SHP77 treated with DMSO at 0.1 percent for 48 hours (cell line): Measurements from ENCODE around the gene BEX3.
"Not testable (repeated sequence)": the region's sequence is repeated elsewhere in the genome, so short reads cannot be mapped to it uniquely, and the experiment has no call there.

Source experiments
- DNase-seq: peaks from one replicate; lab custom pipeline; 2025; lab: John Stamatoyannopoulos, UW

BEX3 gene

DNA sequence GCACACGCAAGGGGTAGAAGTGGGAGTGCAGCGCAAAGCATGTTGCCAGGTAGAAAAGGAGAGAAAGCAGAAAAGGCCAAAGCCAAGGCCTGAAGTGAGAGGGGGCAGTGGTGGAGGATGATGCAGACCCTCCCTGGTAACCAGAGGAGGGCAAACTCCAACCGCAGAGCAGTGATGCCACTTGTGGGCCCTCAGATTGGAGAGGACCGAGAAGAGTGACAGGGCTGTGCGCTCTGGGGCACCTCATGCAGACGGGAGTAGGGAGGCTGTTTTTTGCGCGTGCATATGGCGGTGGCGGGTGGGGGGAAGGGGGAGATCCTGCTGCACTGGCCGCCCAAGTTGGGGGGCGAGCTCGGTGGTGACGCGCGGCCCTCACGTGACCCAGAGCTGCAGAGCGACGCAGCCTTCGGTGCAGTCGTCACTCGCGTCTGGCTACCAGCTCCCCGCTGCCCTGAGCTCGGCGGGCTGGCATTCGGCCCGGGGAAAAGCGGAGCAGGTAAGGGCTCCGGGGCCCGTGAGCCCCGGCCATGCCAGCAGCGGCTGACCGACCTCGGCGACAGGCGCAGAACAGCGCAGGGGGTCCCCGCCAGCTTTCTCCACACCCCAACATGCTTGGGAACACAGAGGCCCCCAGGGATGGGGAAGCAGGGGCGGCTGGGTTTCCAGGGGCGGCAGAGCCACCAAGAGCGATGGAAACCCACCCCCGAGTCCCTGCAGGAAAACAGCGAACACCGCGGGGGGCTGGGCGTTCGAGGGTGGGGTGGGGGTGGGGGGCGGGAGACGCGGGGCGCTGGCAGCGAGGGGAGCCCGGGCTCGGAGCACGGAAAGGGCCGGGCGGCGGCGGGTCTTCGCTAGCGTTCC lies at the start of gene BEX3:
Gene BEX3, plus strand, starts transcription at position 421 of the 861 bp plus-strand sequence. CDS start 984 bp downstream, outside the sequence.
- DNase-seq: no peak

DNA sequence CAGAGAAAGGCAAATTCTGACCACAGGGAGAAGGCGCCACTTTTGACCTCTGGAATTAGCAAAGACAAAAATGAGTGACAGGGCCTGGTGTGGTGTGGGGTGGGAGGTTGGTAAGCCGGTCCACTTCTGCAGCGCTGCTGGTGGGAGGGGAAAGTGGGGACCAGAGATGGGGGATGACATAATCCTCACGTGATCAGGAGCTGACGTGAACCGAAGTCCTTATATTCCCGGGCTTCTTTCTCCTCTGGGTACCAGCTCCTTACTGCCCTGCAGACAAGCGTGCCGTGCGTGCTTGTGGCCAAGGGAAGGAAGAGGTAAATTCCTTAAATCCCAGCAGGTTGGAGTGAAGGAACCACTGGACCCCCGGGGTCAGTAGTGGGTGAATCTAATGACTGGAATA lies 46.3 kb upstream of the BEX3 start, which contains the start of gene TCEAL7:
Gene TCEAL7, plus strand, starts transcription at position 249 of the 400 bp plus-strand sequence. CDS start 1,165 bp downstream, outside the sequence.
- DNase-seq: no peak

DNA sequence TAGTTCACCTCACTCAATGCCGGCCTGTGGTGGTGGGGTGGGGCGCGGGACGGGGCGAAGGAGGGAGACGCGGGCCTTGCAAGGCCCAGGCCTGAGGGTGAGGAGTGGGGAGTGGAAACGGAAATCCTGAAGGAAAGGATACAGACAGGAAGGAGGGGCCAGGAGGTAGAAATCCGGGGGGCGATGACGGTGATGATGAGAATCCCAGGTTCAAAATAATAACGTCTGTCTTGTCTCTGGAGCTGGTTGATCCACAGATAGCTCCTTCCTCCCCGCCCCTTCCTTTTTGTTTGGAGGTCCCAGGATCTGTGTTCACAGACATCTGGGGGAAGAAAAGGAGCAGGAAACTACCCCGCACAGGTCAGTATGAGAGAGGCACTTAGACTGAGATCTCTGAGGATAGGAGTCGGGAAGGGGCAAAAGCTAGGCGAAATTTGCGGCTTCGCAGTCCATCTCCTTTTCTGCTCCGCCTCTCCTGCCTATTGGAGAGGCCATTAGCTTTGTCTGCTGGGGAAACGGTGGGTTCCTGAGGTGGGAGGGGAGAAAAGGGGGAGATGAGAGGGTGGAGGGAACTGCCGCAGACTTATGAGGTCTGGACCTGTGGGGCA lies 45.6 kb upstream of the BEX3 start:
- no peak for DNase-seq

DNA sequence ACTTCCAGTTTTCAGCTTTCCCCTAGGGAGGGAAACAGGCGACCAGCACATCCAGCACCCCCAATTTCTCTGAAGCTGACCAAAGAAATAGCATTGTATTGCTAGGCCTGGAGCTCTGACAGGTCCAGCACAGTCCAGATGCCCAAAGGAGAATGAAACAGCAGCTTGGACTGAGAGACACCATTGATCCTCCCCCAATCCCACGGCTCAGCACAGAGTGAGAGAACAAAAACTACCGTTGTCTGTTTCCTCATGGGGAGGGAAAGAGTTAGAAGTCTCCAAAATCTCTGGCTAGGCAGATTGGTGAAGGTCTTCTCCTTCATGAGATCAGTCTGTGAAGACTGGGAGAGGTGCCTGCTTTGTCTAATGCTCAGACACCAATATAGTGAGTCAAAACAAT lies 37.7 kb upstream of the BEX3 start:
- no peak for DNase-seq

DNA sequence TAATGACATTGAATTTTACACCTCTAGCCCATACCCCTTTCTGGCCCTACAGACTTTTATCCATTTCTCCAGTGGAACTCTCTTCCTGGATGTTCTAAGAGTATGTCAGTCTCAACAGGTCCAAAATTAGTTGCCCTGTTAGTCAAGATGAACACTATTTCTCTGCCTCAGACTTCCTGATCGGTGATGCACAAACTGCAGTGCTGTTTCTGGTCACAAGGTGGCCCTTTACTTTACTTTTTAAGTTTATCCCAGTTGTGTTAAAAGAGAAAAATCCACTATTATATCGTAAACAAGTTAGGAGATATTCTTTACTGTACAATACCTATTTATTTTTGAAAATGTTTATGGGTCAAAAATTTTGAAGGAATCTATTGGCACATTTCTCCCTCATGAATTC lies 33.2 kb upstream of the BEX3 start:
- DNase-seq: no peak

DNA sequence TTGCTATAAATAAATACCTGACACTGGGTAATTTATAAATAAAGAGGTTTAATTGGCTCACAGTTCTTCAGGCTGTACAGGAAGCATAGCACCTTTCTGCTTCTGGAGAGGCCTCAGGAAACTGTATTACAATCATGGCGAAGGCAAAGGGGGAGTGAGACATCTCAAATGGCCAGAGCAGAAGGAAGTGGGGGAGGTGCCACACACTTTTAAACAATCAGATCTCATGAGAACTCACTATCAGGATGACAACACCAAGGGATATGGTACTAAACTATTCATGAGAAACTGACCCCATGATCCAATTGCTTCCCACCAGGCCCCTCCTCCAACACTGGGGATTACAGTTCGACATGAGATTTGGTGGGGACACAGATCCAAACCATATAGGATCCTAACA lies 31.7 kb upstream of the BEX3 start:
- DNase-seq: no peak

DNA sequence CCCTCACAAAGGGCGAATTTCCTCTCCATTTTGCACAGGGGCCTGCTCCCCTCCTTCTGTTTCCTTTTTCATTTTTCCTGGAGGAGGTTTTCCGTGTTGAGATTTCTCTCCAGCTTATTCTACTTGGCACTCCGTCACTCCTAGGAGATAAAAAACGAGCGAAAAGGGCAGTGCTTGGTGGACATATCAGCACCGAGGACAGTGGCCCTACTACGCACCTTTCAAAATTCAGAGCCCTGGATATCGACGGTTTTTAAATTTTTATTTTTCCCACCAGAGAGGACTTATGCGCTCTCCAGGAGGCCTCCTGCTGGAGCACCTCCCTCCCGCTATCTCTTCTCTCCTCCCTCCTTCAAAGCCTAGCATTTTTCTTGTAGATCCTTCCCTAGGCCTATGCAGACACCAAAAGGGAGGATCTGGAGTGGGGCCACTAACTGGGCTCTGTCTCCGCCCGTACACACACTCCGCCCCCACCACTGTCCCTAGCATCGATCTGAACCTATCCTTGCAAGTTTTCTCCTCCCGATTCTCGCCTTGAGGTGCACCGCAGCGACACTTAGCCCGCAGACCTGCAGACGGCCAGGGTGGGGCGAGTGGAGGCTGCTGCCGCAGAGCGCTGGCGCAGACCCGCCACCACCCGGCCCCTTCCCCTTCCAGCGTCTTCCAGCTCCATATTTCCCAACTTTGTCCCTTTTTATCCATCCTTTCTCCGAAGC lies 28.5 kb upstream of the BEX3 start:
- no peak for DNase-seq

DNA sequence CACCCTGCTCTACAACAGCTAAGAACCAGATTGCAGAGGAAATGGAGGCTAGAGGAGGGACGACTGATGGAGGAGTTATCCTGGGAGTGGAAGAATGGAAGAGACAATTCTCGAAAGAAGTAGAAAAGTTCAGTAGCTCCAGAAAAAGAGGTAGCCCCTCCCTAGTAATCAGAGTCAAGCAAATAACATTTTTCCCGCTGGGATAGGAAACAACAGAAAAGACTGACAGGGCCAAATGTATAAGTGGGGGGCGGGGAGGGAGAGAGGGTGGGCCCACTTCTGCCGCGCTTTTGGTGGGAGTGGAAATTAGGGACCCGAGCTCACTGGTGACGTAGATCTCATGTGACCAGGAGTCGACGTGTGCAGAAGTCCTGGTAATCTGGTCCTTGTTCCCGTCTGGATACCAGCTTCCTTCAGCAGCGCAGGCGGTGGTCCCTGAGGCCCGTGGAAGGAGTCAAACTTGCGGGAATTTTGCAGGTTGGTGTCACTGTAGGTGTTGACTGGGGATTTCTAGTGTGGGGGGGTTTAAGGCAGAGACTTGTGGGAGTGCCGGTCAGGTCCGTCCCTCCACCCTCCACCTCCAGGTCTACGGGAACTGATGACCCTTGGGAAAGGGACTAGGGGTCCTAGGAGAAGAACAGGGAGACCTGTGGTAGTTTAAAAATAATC lies 20.1 kb upstream of the BEX3 start, which contains the start of gene TCEAL9:
Gene TCEAL9, plus strand, starts transcription at position 377 of the 669 bp plus-strand sequence. CDS start 1,179 bp downstream, outside the sequence.
- no peak for DNase-seq

DNA sequence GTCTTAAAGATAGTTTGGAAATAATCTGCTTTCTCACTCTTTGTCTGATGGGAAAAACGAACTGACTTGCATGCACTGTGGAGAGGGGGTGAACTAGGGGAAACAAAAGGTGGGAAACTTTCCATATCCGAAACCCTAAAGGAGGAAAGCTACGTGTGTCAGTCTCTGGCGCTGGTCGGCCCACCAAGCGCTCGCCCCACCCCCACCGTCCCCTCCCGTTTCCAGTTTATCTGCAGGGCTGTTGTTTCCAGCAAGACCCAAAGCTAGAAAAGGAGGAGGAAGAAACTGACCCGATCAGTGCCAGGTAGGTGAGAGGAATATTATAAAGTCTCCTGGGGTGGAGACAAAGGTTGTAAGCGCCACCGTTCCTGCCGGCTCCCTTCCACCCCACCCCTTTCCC lies 19.5 kb upstream of the BEX3 start:
- DNase-seq: no peak

DNA sequence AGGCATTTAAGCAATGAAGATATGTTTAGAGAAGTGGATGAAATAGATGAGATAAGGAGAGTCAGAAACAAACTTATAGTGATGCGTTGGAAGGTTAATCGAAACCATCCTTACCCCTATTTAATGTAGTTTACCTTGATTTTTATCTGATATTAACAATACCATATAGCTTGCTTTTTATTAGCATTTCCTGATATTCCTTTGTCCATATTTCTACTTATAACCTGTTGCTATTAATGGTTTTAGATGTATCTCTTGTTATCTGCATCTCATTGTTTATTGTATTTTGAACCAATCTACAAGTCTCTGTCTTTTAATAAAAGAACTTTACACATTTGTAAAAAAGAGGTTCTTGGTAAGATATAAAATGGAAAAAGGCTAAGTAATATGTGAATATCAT lies 18.5 kb upstream of the BEX3 start:
- DNase-seq: no peak

DNA sequence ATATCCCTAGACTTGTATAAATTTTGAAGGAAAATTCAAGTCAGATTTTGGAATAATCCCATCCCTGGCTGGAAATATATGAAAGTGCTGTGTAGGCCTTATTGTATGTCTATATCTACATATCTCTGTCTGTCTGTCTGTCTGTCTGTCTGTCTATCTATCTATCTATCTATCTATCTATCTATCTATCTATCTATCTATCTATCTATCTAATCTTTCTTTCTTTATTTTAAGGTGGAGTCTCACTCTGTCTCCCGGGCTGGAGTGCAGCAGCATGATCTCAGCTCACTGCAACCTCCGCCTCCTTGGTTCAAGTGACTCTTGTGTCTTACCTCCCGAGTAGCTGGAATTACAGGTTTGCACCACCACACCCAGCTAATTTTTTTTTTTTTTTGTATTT lies 16.7 kb upstream of the BEX3 start:
- DNase-seq: not testable (repeated sequence)

DNA sequence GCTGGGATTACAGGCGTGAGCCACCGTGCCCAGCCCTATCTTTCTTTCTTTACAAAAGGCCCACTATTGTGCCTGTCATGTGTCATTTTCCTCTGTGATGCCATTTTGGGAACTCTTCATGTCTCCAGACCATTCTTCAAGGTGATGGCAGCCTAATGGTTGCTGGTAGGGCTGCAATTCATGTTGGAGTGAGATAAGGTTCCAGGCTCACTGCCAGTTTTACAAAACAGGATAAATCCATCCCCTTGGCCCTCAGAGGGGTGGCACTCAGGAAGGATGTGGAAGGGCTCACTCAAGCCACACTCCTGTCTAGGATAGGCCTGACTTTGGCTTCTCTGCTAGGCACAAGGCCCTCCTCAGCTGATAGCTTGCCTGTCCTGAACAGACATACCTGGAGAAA lies 16.2 kb upstream of the BEX3 start:
- DNase-seq: no peak

DNA sequence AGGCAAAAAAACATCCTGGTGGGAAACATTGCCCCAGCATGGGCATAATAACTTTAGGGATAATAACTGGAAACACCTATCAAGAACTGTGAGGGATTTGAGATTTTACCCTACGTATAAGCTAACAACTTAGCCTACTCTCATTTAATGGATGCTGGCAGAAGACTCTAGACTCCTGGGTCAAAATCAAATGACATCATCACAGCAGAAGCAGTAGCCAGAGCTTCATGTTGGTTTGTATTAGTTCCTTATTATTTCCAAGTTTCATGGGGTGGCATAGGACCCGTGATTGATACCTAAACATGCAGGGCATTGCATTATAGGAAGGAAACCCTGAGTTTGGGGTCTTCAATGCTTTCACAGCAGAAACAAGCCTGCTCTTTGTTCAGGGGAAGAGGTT lies 15.4 kb upstream of the BEX3 start:
- no peak for DNase-seq

DNA sequence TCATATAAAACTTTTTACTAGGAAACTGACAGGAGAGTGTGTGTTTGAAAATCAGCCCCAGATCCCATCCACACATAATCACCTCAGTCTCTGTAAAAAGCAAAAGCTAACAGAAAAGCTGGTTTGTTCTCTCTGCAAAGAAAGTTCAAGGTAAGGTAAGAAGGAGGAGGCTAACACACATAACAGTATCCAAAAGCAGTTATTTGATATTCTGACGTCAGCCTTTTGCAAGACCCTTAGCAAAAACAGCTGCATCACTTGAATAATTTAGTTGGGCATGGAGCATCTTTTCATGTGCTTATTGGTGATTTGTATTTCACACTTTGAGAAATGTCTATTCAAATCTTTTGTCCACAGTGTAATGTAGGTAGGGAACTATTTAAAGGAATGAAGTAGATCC lies 14.5 kb upstream of the BEX3 start:
- DNase-seq: no peak

DNA sequence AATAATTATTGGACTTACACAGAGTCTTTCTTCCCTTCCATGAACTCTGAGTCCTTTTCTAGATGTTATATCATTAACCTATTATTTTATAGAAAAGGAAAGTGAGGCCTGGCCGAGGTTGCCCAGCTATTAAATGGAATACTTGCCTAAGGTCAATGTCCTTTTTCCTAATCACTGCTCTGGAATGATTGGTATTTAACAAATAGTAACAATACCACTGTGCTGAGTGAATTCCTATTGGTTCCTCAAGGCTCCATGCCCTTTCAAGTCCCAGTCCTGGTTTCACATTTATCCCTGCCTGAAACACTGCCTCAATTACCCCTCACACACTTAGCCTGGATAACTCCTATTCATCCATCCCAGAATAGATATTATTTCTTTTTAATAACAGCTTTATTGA lies 13.9 kb upstream of the BEX3 start:
- no peak for DNase-seq

DNA sequence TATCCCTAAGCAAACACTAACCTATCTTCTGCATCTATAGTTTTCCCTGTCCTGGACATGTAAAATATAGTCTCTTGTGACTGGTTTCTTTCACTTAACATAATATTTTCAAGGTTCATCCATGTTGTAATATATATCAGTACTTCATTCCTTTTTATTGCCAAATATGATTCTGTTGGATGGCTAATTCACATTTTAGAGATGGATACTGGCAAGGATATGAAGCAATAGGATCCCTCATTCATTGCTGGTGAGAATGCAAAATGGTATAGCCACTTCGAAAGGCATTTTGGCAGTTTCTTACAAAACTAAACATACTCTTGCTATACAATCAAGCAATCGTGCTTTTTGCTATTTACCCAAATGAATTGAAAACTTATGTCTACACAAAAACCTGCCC lies 13.3 kb upstream of the BEX3 start:
- DNase-seq: no peak

DNA sequence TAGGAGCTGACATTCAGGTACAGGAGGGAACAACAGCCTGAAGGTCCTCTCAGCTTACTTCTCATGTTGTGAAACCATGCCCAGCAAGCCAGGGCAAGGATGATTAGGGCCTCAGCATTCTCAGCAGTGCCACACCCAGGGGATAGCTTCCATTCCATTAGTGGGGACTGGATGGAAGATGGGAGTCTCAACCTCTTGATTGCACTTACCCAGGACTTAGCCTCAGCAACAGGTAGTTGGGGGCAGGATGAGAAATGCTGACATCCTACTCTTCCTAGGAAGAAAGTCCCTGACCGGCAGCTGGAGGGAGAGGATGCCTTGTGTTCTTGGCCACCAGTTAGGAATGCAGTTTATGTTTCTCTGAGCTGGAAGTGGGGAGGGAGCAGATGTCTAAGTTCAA lies 8.8 kb upstream of the BEX3 start:
- DNase-seq: no peak

DNA sequence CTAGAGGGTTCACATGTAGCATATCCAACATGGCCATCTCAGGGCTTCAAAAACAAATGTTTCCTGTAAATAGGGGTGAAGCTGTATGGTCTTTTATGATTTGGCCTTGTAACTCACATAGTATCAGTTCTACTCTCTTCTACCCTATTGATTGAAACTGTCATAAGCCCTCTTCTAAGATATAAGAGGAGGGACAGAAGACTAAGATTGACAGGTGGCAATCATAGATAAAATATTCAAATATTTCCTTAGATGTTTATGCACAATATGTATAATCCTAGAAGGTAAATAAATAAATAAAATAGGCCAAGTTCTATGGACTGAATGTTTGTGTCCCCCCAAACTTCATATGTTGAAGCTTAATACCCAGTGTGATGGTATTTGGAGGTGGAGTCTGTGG lies 6.9 kb upstream of the BEX3 start:
- no peak for DNase-seq

DNA sequence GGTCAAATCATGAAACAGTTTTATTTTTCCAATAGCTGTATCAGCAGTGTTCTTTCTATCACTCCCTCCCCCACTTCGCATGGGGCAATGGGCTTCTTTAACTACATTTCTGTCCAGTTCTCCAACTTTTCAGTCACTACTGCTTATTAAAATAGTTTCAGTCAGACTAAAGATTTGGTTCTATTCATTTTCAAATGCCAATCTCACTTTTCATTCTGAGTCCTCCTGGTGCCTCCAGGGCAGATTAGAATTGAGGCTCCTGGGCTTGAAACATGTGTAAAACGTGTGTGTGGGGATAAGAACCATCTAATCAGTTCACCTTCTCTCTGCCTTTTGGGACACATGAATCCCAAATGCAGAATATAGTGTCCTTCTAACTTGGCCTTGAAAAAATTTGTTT lies 3.5 kb upstream of the BEX3 start:
- DNase-seq: no peak

DNA sequence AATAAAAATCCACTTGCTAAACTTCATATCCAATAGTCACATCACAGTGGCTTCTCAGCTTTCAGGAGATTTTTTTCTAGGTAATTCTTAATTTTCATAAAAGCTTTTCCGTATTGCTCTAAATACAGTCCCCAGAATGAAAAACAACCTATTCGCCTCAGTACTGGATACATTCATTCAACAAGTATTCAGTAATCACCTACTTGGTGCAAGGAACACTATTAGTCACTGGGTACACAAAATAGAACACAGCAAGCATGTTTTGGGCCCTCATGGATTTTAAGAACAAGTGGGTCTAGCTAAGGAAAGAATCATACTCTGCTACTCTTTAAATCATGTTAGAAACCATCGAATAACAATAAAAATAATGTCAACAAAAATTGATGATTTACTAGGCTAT lies 2.8 kb upstream of the BEX3 start:
- no peak for DNase-seq

DNA sequence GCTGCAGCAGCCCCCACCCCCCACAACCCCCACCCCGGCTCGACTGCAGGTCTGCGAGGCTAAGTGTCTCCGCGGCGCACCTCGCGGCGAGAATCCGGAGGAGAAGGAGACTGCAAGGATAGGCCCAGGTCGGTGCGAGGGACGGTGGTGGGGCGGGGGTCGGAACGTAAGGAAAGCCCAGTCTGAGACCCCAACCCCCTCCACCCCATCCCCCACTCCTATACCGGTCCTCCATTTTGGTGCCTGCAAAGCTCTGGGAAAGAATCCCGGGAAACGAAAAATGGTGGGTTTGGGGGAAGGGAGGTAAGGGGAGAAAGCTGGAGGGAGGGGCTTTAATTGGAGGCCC lies 614 bp downstream of the BEX3 start:
- no peak for DNase-seq

DNA sequence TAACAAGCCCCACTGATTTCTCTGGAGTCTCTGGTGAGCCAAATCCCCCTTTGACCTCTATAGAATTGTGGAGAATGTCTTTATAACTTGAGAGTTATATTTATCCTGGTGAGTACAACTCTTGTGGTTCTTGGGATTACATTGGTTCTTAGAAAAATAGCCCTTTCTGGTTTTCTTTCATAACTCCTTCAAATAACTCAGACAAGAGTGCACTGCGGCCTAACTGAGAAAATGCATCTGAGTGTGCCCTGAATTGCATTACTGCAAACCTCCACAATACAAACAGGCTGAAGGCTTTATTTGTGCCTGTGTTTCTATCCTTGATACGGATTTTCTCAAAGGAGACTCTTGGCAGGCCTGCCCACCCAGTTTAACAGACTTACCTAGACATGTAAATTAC lies 2.7 kb downstream of the BEX3 start:
- no peak for DNase-seq
